GM23338 (cell line): ENCODE data around the gene NMNAT1.
"Not testable (repeated sequence)": the region's sequence is repeated elsewhere in the genome, so short reads cannot be mapped to it uniquely, and the experiment has no call there.

Experiments used
- CREB1 ChIP-seq: fragments of 250-450 bp; sonication (Bioruptor Pico); IDR thresholded peaks from 2 replicates; pipeline ENCODE4 v1.5.0; 2020; ENCODE audit warnings: low read depth, mild to moderate bottlenecking, moderate library complexity
- EZH2 ChIP-seq: fragments of 200-600 bp; sonication (generic); IDR thresholded peaks from one replicate; pipeline ENCODE4 v1.8.0; 2017; ENCODE audit warnings: antibody characterized with exemption, mild to moderate bottlenecking, low read depth; ENCODE audit not compliant: unreplicated experiment
- EZH2phosphoT487 ChIP-seq: fragments of 200-600 bp; sonication (generic); IDR thresholded peaks from one replicate; pipeline ENCODE4 v1.8.1; 2018; ENCODE audit warnings: antibody characterized with exemption; ENCODE audit not compliant: unreplicated experiment
- NANOG ChIP-seq: IDR thresholded peaks from 2 replicates; pipeline ENCODE4 v1.6.1; 2016; ENCODE audit warnings: antibody characterized with exemption, borderline replicate concordance
- POLR2AphosphoS5 ChIP-seq: IDR thresholded peaks from 2 replicates; pipeline ENCODE4 v1.6.1; 2016; ENCODE audit warnings: antibody characterized with exemption, low read depth
- ZNF331 ChIP-seq: fragments of 250-450 bp; sonication (Bioruptor Pico); IDR thresholded peaks from 2 replicates; pipeline ENCODE4 v1.5.0; 2020; ENCODE audit warnings: low read depth, mild to moderate bottlenecking, moderate library complexity
- TF ChIP-seq, protein P1 (sequence below), 2 experiments: fragments of 200-600 bp in 1 of 2; sonication (generic) in 1 of 2; conservative IDR thresholded peaks; 2 replicates each; pipeline versions ENCODE4 v1.5.1 to v1.6.1; 2016 to 2017; ENCODE audit warnings: antibody characterized with exemption in 2 of 2, low read depth in 2 of 2, mild to moderate bottlenecking in 2 of 2, moderate library complexity in 1 of 2
- TF ChIP-seq, protein P2 (sequence below): IDR thresholded peaks from one replicate; pipeline ENCODE4 v1.6.1; 2018; ENCODE audit warnings: antibody characterized with exemption; ENCODE audit not compliant: unreplicated experiment
- TF ChIP-seq, protein P3 (sequence below): IDR thresholded peaks from 2 replicates; pipeline ENCODE4 v1.6.1; 2016; ENCODE audit warnings: antibody characterized with exemption

DNA sequence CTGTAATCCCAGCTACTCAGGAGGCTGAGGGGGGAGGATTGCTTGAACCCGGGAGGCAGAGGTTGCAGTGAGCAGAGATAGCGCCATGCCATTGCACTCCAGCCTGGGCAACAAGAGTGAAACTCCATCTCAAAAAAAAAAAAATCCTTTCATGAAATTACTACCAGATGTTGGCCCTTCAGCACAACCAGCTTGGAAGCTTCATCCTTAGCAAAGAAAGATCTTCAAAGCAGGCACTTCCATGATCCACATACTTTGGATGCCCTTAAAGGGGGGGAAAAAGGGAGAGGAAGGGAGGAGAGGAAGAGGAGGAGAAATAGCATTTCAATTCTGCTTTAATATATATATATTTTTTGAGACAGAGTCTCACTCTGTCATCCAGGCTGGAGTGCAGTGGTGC, 77.4 kb downstream of the NMNAT1 start:
- TF ChIP-seq POLR2AphosphoS5; CREB1 (CRISPR knock-in tag); EZH2; NANOG; EZH2phosphoT487; ZNF331 (CRISPR knock-in tag): not testable (repeated sequence)
- TF ChIP-seq, protein P1, sequence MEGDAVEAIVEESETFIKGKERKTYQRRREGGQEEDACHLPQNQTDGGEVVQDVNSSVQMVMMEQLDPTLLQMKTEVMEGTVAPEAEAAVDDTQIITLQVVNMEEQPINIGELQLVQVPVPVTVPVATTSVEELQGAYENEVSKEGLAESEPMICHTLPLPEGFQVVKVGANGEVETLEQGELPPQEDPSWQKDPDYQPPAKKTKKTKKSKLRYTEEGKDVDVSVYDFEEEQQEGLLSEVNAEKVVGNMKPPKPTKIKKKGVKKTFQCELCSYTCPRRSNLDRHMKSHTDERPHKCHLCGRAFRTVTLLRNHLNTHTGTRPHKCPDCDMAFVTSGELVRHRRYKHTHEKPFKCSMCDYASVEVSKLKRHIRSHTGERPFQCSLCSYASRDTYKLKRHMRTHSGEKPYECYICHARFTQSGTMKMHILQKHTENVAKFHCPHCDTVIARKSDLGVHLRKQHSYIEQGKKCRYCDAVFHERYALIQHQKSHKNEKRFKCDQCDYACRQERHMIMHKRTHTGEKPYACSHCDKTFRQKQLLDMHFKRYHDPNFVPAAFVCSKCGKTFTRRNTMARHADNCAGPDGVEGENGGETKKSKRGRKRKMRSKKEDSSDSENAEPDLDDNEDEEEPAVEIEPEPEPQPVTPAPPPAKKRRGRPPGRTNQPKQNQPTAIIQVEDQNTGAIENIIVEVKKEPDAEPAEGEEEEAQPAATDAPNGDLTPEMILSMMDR (conservative IDR thresholded peaks at IDR 0.05; ENCODE audit: low read depth in 2 of 2) = not testable (repeated sequence)
- TF ChIP-seq, protein P2, sequence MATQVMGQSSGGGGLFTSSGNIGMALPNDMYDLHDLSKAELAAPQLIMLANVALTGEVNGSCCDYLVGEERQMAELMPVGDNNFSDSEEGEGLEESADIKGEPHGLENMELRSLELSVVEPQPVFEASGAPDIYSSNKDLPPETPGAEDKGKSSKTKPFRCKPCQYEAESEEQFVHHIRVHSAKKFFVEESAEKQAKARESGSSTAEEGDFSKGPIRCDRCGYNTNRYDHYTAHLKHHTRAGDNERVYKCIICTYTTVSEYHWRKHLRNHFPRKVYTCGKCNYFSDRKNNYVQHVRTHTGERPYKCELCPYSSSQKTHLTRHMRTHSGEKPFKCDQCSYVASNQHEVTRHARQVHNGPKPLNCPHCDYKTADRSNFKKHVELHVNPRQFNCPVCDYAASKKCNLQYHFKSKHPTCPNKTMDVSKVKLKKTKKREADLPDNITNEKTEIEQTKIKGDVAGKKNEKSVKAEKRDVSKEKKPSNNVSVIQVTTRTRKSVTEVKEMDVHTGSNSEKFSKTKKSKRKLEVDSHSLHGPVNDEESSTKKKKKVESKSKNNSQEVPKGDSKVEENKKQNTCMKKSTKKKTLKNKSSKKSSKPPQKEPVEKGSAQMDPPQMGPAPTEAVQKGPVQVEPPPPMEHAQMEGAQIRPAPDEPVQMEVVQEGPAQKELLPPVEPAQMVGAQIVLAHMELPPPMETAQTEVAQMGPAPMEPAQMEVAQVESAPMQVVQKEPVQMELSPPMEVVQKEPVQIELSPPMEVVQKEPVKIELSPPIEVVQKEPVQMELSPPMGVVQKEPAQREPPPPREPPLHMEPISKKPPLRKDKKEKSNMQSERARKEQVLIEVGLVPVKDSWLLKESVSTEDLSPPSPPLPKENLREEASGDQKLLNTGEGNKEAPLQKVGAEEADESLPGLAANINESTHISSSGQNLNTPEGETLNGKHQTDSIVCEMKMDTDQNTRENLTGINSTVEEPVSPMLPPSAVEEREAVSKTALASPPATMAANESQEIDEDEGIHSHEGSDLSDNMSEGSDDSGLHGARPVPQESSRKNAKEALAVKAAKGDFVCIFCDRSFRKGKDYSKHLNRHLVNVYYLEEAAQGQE = not testable (repeated sequence)
- TF ChIP-seq, protein P3, sequence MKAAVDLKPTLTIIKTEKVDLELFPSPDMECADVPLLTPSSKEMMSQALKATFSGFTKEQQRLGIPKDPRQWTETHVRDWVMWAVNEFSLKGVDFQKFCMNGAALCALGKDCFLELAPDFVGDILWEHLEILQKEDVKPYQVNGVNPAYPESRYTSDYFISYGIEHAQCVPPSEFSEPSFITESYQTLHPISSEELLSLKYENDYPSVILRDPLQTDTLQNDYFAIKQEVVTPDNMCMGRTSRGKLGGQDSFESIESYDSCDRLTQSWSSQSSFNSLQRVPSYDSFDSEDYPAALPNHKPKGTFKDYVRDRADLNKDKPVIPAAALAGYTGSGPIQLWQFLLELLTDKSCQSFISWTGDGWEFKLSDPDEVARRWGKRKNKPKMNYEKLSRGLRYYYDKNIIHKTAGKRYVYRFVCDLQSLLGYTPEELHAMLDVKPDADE = not testable (repeated sequence)
